ENCODE results near the gene CDH1. TPM values are rescaled to one million over a fixed set of nuclear protein-coding genes. Genes with fewer than 3 reads are reported as not detected.

Gene CDH1
- polyA plus RNA-seq, 3 donors = 0.05 to 0.13 TPM; not detected in 1

GRCh38 chr16:68768175-68768574 is 31.1 kb downstream of the CDH1 start:
- no peak overlapping the region for H3K27ac Mint-ChIP-seq
- Histone ChIP-seq H3K27me3 (ENCODE audit: control insufficient read depth in 2 of 2, insufficient read depth in 2 of 2, low read length in 2 of 2) (no peaks in the 10 kb centered on the region), H3K36me3 (replicated peaks in 1 of 2; ENCODE audit: control insufficient read depth in 1 of 2, insufficient read depth in 2 of 2, low read length in 2 of 2) (no peaks in the 10 kb centered on the region), H3K4me2 (replicated peaks; ENCODE audit: extremely low read depth, low read length, poor library complexity, severe bottlenecking) (no peak overlapping the region), H3K27ac (ENCODE audit: low read depth in 1 of 2, low read length in 2 of 2) (no peak overlapping the region), H3K4me3 (replicated peaks in 1 of 3; ENCODE audit: low read depth in 2 of 3, low read length in 3 of 3) (no peak overlapping the region), H4K20me1 (ENCODE audit: insufficient read depth, low read length) (no peaks in the 10 kb centered on the region), H3K9ac (ENCODE audit: insufficient read depth, low read length, poor library complexity, severe bottlenecking) (no peak overlapping the region), H3K9me3 (replicated peaks in 1 of 2; ENCODE audit: control insufficient read depth in 1 of 2, insufficient read depth in 1 of 2, low read length in 2 of 2) (no peaks in the 10 kb centered on the region), H3K4me1 (ENCODE audit: control insufficient read depth in 1 of 2, insufficient read depth in 2 of 2, low read length in 2 of 2) (peaks cover 0 to 5% of the 10 kb centered on the region in 2 donors), H2AFZ (ENCODE audit: insufficient read depth, low read depth, low read length, poor library complexity, severe bottlenecking) (no peak overlapping the region), H3K79me2 (ENCODE audit: insufficient read depth, low read length) (no peaks in the 10 kb centered on the region)
- WGBS (ENCODE audit: insufficient coverage) = 76% methylated on average over 5 of the region's 7 CpGs
- H3K4me3 Mint-ChIP-seq = no peak overlapping the region
- intact Hi-C loops (cut with micrococcal nuclease) = no loop called here
- H3K27me3 Mint-ChIP-seq (ENCODE audit: low read depth in 3 of 3) = peaks cover 3 to 13% (median 9%) of the 10 kb centered on the region in 3 donors
- H3K4me1 Mint-ChIP-seq = no peaks in the 10 kb centered on the region
- no peak for DNase-seq
- no peaks in the 10 kb centered on the region for H3K36me3 Mint-ChIP-seq
- H3K9me3 Mint-ChIP-seq = peaks cover 0 to 1% (median 0%) of the 10 kb centered on the region in 7 donors
- no peak for TF ChIP-seq CTCF (IDR thresholded peaks at IDR 0.05)

- H3K4me2 ChIP-seq (replicated peaks; ENCODE audit: extremely low read depth, low read length, poor library complexity, severe bottlenecking) = no peak overlapping the region
- H3K79me2 ChIP-seq (ENCODE audit: insufficient read depth, low read length) = no peaks in the 10 kb centered on the region
- Mint-ChIP-seq H3K36me3 (no peaks in the 10 kb centered on the region), H3K27ac (no peak overlapping the region), H3K9me3 (peaks cover 0 to 1% (median 0%) of the 10 kb centered on the region in 7 donors), H3K27me3 (ENCODE audit: low read depth in 3 of 3) (peaks cover 2 to 8% (median 6%) of the 10 kb centered on the region in 3 donors), H3K4me1 (no peaks in the 10 kb centered on the region), H3K4me3 (no peak overlapping the region)
- H3K9ac ChIP-seq (ENCODE audit: insufficient read depth, low read length, poor library complexity, severe bottlenecking) = no peak overlapping the region
- WGBS (ENCODE audit: insufficient coverage) = 100% methylated on average over 1 of the region's 2 CpGs
- H3K4me3 ChIP-seq (replicated peaks in 1 of 3; ENCODE audit: low read depth in 2 of 3, low read length in 3 of 3) = no peak overlapping the region
- no peaks in the 10 kb centered on the region for H3K27me3 ChIP-seq (ENCODE audit: control insufficient read depth in 2 of 2, insufficient read depth in 2 of 2, low read length in 2 of 2)
- no peaks in the 10 kb centered on the region for H3K9me3 ChIP-seq (replicated peaks in 1 of 2; ENCODE audit: control insufficient read depth in 1 of 2, insufficient read depth in 1 of 2, low read length in 2 of 2)
- no peaks in the 10 kb centered on the region for H3K36me3 ChIP-seq (replicated peaks in 1 of 2; ENCODE audit: control insufficient read depth in 1 of 2, insufficient read depth in 2 of 2, low read length in 2 of 2)
- TF ChIP-seq CTCF (IDR thresholded peaks at IDR 0.05) = no peak
- no peaks in the 10 kb centered on the region for H4K20me1 ChIP-seq (ENCODE audit: insufficient read depth, low read length)
- peaks cover 0 to 5% of the 10 kb centered on the region in 2 donors for H3K4me1 ChIP-seq (ENCODE audit: control insufficient read depth in 1 of 2, insufficient read depth in 2 of 2, low read length in 2 of 2)
- no peak for DNase-seq
- intact Hi-C loops (cut with micrococcal nuclease) = no loop called here
- H2AFZ ChIP-seq (ENCODE audit: insufficient read depth, low read depth, low read length, poor library complexity, severe bottlenecking) = no peak overlapping the region
- H3K27ac ChIP-seq (ENCODE audit: low read depth in 1 of 2, low read length in 2 of 2) = no peak overlapping the region
Measured at GRCh38 chr16:68768771-68769170, 31.7 kb downstream of the CDH1 start.
